K562 treated with DMSO at 1 percent for 12 hours (cell line): ENCODE data around the gene DOCK8. TPM values are rescaled to one million over a fixed set of nuclear protein-coding genes. Genes with fewer than 3 reads are reported as not detected.

Experiments
- total RNA-seq: library from RNA; unstranded; fragments of 300-600 nt; gene quantifications from 2 replicates; pipeline ENCODE4 v1.2.3, GENCODE V29; 2022; ENCODE audit not compliant: insufficient read depth

Gene DOCK8
- total RNA-seq, result 12.4 and 48.6 TPM in 2 replicates

GRCh38 chr9:214648-215493 is at the start of gene DOCK8:
DOCK8 (plus strand) TSS chr9:214865; CDS start chr9:214977, 112 bp downstream.

DNA sequence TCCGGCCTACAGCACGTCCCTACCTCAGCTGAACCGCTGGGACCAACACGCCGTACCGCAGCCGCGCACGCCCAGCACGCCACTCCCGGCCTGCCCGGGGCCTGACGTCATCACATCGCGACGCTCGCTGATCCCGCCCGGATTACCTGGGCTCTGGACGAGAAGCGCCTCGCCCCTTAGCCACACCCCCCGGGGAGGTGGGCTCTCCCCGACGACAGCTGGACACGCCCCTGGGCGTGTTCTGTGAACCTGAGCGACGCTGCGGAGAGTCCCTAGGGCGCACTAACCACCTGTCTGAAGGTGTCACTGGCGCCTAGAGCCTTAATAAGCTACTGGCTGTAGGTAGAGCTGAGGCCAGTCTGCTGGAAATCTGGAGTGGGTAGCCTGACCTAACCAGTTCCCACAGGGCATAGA is 35.7 kb upstream of the DOCK8 start, which contains the start of gene ZNG1A:
Gene ZNG1A, minus strand, starts transcription at position 87 of the 414 bp plus-strand sequence. CDS start 87 bp downstream, outside the sequence.

GRCh38 chr9:503881-504852 is 289.5 kb downstream of the DOCK8 start, which contains the start of gene KANK1:
KANK1 (plus strand) TSS chr9:504695.

Other genes with a start within 250 kb of the DOCK8 start
- 7.4 and 9.6 TPM in 2 replicates for gene WASHC1, start 185.4 kb upstream of the DOCK8 start, total RNA-seq
- gene FOXD4, start 96.4 kb upstream of the DOCK8 start, total RNA-seq, result 0.57 and 1.7 TPM in 2 replicates
- 7.3 and 16.2 TPM in 2 replicates for gene ZNG1A, start 35.8 kb upstream of the DOCK8 start, total RNA-seq